H9 (cell line): ENCODE data around the gene LTV1. TPM values are rescaled to one million over a fixed set of nuclear protein-coding genes. Genes with fewer than 3 reads are reported as not detected.

Experiments used
- DNase-seq: peaks from one replicate; pipeline ENCODE4 v3.0.0-alpha.2; 2017
- H2AFZ ChIP-seq: one replicate; pipeline ENCODE4 v1.6.1; 2013; ENCODE audit warnings: mild to moderate bottlenecking, low read length, control low read depth, moderate library complexity
- H2AK5ac ChIP-seq: 2 replicates; pipeline ENCODE4 v1.6.1; 2013; ENCODE audit warnings: low read length, control low read depth, mixed read lengths; ENCODE audit not compliant: insufficient read length
- H2BK120ac ChIP-seq: one replicate; pipeline ENCODE4 v1.6.1; 2013; ENCODE audit warnings: low read depth, mild to moderate bottlenecking, low read length, control low read depth, inconsistent platforms; ENCODE audit not compliant: poor library complexity, severe bottlenecking
- H2BK12ac ChIP-seq: 2 replicates; pipeline ENCODE4 v1.6.1; 2013; ENCODE audit warnings: low read length, control low read depth, mixed read lengths, low read depth; ENCODE audit not compliant: insufficient read length
- H2BK15ac ChIP-seq: 2 replicates; pipeline ENCODE4 v1.6.1; 2013; ENCODE audit warnings: low read depth, low read length, control low read depth
- H2BK20ac ChIP-seq: one replicate; pipeline ENCODE4 v1.6.1; 2013; ENCODE audit warnings: low read depth, mild to moderate bottlenecking, low read length, control low read depth, inconsistent platforms; ENCODE audit not compliant: poor library complexity, severe bottlenecking
- H2BK5ac ChIP-seq: 2 replicates; pipeline ENCODE4 v1.6.1; 2013; ENCODE audit warnings: low read length, control low read depth, mixed read lengths; ENCODE audit not compliant: insufficient read length
- H3K14ac ChIP-seq: 2 replicates; pipeline ENCODE4 v1.6.1; 2013; ENCODE audit warnings: low read length, control low read depth; ENCODE audit not compliant: insufficient read depth
- H3K18ac ChIP-seq: 2 replicates; pipeline ENCODE4 v1.6.1; 2013; ENCODE audit warnings: low read depth, mild to moderate bottlenecking, mixed read lengths, low read length, control low read depth; ENCODE audit not compliant: insufficient read length
- H3K23ac ChIP-seq: 2 replicates; pipeline ENCODE4 v1.6.1; 2013; ENCODE audit warnings: low read length, control low read depth, mixed read lengths, low read depth; ENCODE audit not compliant: insufficient read length
- H3K23me2 ChIP-seq: 2 replicates; pipeline ENCODE4 v1.6.1; 2013; ENCODE audit warnings: low read depth, mild to moderate bottlenecking, mixed read lengths, low read length, control low read depth; ENCODE audit not compliant: insufficient read length, poor library complexity, severe bottlenecking
- H3K27ac ChIP-seq: 2 replicates; pipeline ENCODE4 v1.5.1; 2013; ENCODE audit warnings: low read length, control low read depth, mixed read lengths, low read depth; ENCODE audit not compliant: insufficient read length
- H3K27me3 ChIP-seq: 2 replicates; pipeline ENCODE4 v1.6.1; 2013; ENCODE audit warnings: low read length, control low read depth, inconsistent platforms; ENCODE audit not compliant: insufficient read depth
- H3K4ac ChIP-seq: 2 replicates; pipeline ENCODE4 v1.6.1; 2013; ENCODE audit warnings: low read depth, mild to moderate bottlenecking, control low read depth, inconsistent platforms, low read length, moderate library complexity
- H3K4me1 ChIP-seq: 2 replicates; pipeline ENCODE4 v1.6.1; 2013; ENCODE audit warnings: low read length, control low read depth, inconsistent platforms; ENCODE audit not compliant: insufficient read depth
- H3K4me2 ChIP-seq: 2 replicates; pipeline ENCODE4 v1.6.1; 2013; ENCODE audit warnings: low read length, control low read depth, mixed read lengths; ENCODE audit not compliant: insufficient read length, insufficient read depth
- H3K56ac ChIP-seq: 2 replicates; pipeline ENCODE4 v1.6.1; 2013; ENCODE audit warnings: low read depth, mild to moderate bottlenecking, mixed read lengths, low read length, control low read depth; ENCODE audit not compliant: insufficient read length
- H3K79me1 ChIP-seq: 2 replicates; pipeline ENCODE4 v1.6.1; 2013; ENCODE audit warnings: low read depth, mild to moderate bottlenecking, moderate library complexity, low read length, control low read depth, inconsistent platforms; ENCODE audit not compliant: insufficient read depth, poor library complexity, severe bottlenecking
- H3K79me2 ChIP-seq: 2 replicates; pipeline ENCODE4 v1.6.1; 2013; ENCODE audit warnings: low read length, control low read depth, inconsistent platforms; ENCODE audit not compliant: insufficient read depth
- H3K9ac ChIP-seq: 2 replicates; pipeline ENCODE4 v1.6.1; 2013; ENCODE audit warnings: low read length, control low read depth, mixed read lengths; ENCODE audit not compliant: insufficient read length; ENCODE audit errors: extremely low read depth
- H3K9me3 ChIP-seq: one replicate; pipeline ENCODE4 v1.6.1; 2013; ENCODE audit warnings: low read depth, low read length, inconsistent platforms; ENCODE audit not compliant: control insufficient read depth
- H3T11ph ChIP-seq: one replicate; pipeline ENCODE4 v1.6.1; 2013; ENCODE audit warnings: mild to moderate bottlenecking, low read length, control low read depth, inconsistent platforms
- H4K20me1 ChIP-seq: one replicate; pipeline ENCODE4 v1.6.1; 2013; ENCODE audit not compliant: control insufficient read depth, insufficient read length, insufficient read depth
- H4K5ac ChIP-seq: 2 replicates; pipeline ENCODE4 v1.6.1; 2013; ENCODE audit warnings: low read depth, mild to moderate bottlenecking, mixed read lengths, low read length, control low read depth; ENCODE audit not compliant: insufficient read length
- H4K8ac ChIP-seq: replicated peaks from 2 replicates; pipeline ENCODE4 v1.6.1; 2013; ENCODE audit warnings: low read length, control low read depth, mixed read lengths, low read depth; ENCODE audit not compliant: insufficient read length
- H4K91ac ChIP-seq: 2 replicates; pipeline ENCODE4 v1.6.1; 2013; ENCODE audit warnings: low read depth, mild to moderate bottlenecking, moderate library complexity, mixed read lengths, low read length, control low read depth; ENCODE audit not compliant: insufficient read length
- H3K27ac Mint-ChIP-seq, 3 experiments: 2 replicates in 2 of 3; 3 replicates in 1 of 3; pipeline ENCODE4 v1.8.0; 2020 to 2021; ENCODE audit warnings: mixed read lengths in 3 of 3, mild to moderate bottlenecking in 1 of 3, moderate library complexity in 1 of 3
- H3K27me3 Mint-ChIP-seq: 2 replicates; pipeline ENCODE4 v1.8.0; 2021; ENCODE audit warnings: low read depth, mild to moderate bottlenecking, moderate library complexity, mixed read lengths
- H3K36me3 Mint-ChIP-seq, 3 experiments: 2 replicates in 2 of 3; 3 replicates in 1 of 3; pipeline ENCODE4 v1.8.0; 2020 to 2021; ENCODE audit warnings: low read depth in 3 of 3, mixed read lengths in 3 of 3; ENCODE audit not compliant: insufficient read depth in 1 of 3
- H3K4me1 Mint-ChIP-seq, 2 experiments: 2 replicates each; pipeline ENCODE4 v1.8.0; 2020; ENCODE audit warnings: mixed read lengths in 2 of 2
- H3K4me3 Mint-ChIP-seq, 2 experiments: 2 replicates in 1 of 2; 3 replicates in 1 of 2; pipeline ENCODE4 v1.8.0; 2020 to 2021; ENCODE audit warnings: mild to moderate bottlenecking in 2 of 2, mixed read lengths in 2 of 2, moderate library complexity in 1 of 2
- H3K9me3 Mint-ChIP-seq, 2 experiments: 2 replicates in 1 of 2; 3 replicates in 1 of 2; pipeline ENCODE4 v1.8.0; 2020; ENCODE audit warnings: mild to moderate bottlenecking in 2 of 2, mixed read lengths in 2 of 2, moderate library complexity in 1 of 2
- WGBS: extraction: QIAGEN DNeasy Blood & Tissue Kit; methylation state at CpG from one replicate; pipeline ENCODE4 v1.1.7; 2013; ENCODE audit warnings: missing lambda C conversion rate, low lambda C conversion rate, mixed read lengths; ENCODE audit not compliant: insufficient read length; ENCODE audit errors: extremely low coverage; 5-methylcytosine and 5-hydroxymethylcytosine counted together
- total RNA-seq: library from RNA; stranded (reverse); gene quantifications from 2 replicates; pipeline ENCODE4 v1.2.1, GENCODE V29; 2021
- TF ChIP-seq, protein P1 (sequence below): fragments of 200-600 bp; sonication (generic); conservative IDR thresholded peaks from 3 replicates; pipeline ENCODE4 v1.8.0; 2021; ENCODE audit warnings: antibody characterized with exemption, mild to moderate bottlenecking

The LTV1 gene
- total RNA-seq, 1 experiment from 2014 or later: 62.9 TPM

DNA sequence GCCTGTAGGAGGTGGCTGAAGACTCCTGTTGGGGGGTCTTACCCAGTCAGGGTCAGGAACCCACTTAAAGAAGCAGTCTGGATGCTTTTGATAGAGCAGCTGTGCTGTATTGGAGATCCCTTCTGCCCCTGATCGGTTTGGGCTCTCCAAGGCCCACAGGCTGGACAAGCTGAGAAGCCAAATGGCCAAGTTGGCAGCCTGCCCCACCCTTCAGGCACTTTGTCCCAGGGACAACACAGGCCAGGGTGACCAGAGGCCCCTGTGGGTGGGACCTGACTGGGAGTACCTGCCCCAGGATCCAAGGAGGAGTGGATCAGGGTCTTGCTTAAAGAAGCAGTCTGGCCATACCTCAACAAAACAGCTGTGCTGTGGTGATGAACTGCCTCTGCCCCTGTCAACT lies 69.5 kb downstream of the LTV1 start:
- Histone ChIP-seq H3K27me3 (no peaks in the 10 kb centered on the region), H3K23me2 (no peaks in the 10 kb centered on the region), H4K5ac (no peak overlapping the region), H4K91ac (no peak overlapping the region), H3K27ac (no peak overlapping the region), H3K4me2 (no peak overlapping the region), H2BK20ac (no peak overlapping the region), H2BK120ac (no peak overlapping the region), H3K18ac (no peak overlapping the region), H2AK5ac (no peak overlapping the region), H2AFZ (no peak overlapping the region), H3K4ac (no peak overlapping the region), H3K9me3 (no peaks in the 10 kb centered on the region), H3T11ph (no peak overlapping the region), H3K79me2 (no peaks in the 10 kb centered on the region), H3K23ac (no peak overlapping the region), H4K8ac (no peak overlapping the region), H3K14ac (no peak overlapping the region), H3K4me1 (no peaks in the 10 kb centered on the region), H4K20me1 (no peaks in the 10 kb centered on the region), H3K9ac (no peak overlapping the region), H3K79me1 (no peaks in the 10 kb centered on the region), H3K56ac (no peak overlapping the region), H2BK12ac (no peak overlapping the region), H2BK5ac (no peak overlapping the region), H2BK15ac (no peak overlapping the region)
- H3K27me3 Mint-ChIP-seq: no peaks in the 10 kb centered on the region; the same call in none of the 2 replicates
- peaks cover 11 to 18% of the 10 kb centered on the region in 2 experiments for H3K4me1 Mint-ChIP-seq
- H3K36me3 Mint-ChIP-seq: peaks cover 4 to 10% (median 8%) of the 10 kb centered on the region in 3 experiments
- H3K9me3 Mint-ChIP-seq: peaks cover 14 to 16% of the 10 kb centered on the region in 2 experiments; a peak in 4 of 5 replicates
- WGBS: no CpG with 5 or more reads among the region's 1 CpG
- H3K4me3 Mint-ChIP-seq: no peak overlapping the region
- TF ChIP-seq, protein P1, sequence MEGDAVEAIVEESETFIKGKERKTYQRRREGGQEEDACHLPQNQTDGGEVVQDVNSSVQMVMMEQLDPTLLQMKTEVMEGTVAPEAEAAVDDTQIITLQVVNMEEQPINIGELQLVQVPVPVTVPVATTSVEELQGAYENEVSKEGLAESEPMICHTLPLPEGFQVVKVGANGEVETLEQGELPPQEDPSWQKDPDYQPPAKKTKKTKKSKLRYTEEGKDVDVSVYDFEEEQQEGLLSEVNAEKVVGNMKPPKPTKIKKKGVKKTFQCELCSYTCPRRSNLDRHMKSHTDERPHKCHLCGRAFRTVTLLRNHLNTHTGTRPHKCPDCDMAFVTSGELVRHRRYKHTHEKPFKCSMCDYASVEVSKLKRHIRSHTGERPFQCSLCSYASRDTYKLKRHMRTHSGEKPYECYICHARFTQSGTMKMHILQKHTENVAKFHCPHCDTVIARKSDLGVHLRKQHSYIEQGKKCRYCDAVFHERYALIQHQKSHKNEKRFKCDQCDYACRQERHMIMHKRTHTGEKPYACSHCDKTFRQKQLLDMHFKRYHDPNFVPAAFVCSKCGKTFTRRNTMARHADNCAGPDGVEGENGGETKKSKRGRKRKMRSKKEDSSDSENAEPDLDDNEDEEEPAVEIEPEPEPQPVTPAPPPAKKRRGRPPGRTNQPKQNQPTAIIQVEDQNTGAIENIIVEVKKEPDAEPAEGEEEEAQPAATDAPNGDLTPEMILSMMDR: no peak
- DNase-seq: no peak
- H3K27ac Mint-ChIP-seq: no peak overlapping the region; a peak in 1 of 7 replicates

Other genes with a start within 250 kb of the LTV1 start
- gene PHACTR2, start 165.4 kb upstream of the LTV1 start, total RNA-seq: 128 and 131 TPM in 2 replicates
- gene ZC2HC1B, start 21.1 kb downstream of the LTV1 start, total RNA-seq: not detected in 2 replicates
- gene PLAGL1, start 164.9 kb downstream of the LTV1 start, total RNA-seq: 1.6 and 1.9 TPM in 2 replicates